HTERT RPE-1 (cell line): ENCODE measurements around the gene SERINC4.
"Not testable (repeated sequence)": the region's sequence is repeated elsewhere in the genome, so short reads cannot be mapped to it uniquely, and the experiment has no call there.

ENCODE experiments used
- in situ Hi-C: fragments of 300-500 bp; cut with MboI; formaldehyde crosslinking; loops from 4 replicates; pipeline ENCODE4 v1.14.3; 2020; ENCODE audit warnings: low sequenced_read_pairs

The SERINC4 gene

GRCh38 chr15:43763819-43764446, 36.1 kb downstream of the SERINC4 start:
- in situ Hi-C loops = no loop called here

GRCh38 chr15:43762824-43763223, 37.2 kb downstream of the SERINC4 start:
- in situ Hi-C loops = no loop called here

- in situ Hi-C loops = no loop called here
Observed at GRCh38 chr15:43751885-43752284, 48.1 kb downstream of the SERINC4 start.

GRCh38 chr15:43749690-43750345, 50.2 kb downstream of the SERINC4 start:
- in situ Hi-C loops = no loop called here

- in situ Hi-C loops = no loop called here
Observed at GRCh38 chr15:43748376-43748775, 51.6 kb downstream of the SERINC4 start.

- in situ Hi-C loops = not testable (repeated sequence)
Observed at GRCh38 chr15:43746903-43747309, 53.1 kb downstream of the SERINC4 start.

- in situ Hi-C loops = not testable (repeated sequence)
Observed at GRCh38 chr15:43746245-43746902, 53.6 kb downstream of the SERINC4 start, which contains the start of gene PDIA3. Gene PDIA3, plus strand, starts transcription at chr15:43746438. Its CDS starts 102 bp downstream, at chr15:43746540.
